DND-41 (cell line): Measurements from ENCODE around the gene COL26A1.

Experiments
- EZH2 ChIP-seq: IDR thresholded peaks from 3 replicates; pipeline ENCODE4 v1.6.1; 2012; ENCODE audit warnings: borderline replicate concordance, low read depth, mild to moderate bottlenecking, moderate library complexity, low read length, inconsistent platforms; ENCODE audit not compliant: severe bottlenecking
- TF ChIP-seq, protein P1 (sequence below): IDR thresholded peaks from 2 replicates; pipeline ENCODE4 v1.5.1; 2012; ENCODE audit warnings: borderline replicate concordance, low read length, moderate library complexity, mild to moderate bottlenecking; ENCODE audit not compliant: poor library complexity, severe bottlenecking; ENCODE audit errors: extremely low read depth

DNA sequence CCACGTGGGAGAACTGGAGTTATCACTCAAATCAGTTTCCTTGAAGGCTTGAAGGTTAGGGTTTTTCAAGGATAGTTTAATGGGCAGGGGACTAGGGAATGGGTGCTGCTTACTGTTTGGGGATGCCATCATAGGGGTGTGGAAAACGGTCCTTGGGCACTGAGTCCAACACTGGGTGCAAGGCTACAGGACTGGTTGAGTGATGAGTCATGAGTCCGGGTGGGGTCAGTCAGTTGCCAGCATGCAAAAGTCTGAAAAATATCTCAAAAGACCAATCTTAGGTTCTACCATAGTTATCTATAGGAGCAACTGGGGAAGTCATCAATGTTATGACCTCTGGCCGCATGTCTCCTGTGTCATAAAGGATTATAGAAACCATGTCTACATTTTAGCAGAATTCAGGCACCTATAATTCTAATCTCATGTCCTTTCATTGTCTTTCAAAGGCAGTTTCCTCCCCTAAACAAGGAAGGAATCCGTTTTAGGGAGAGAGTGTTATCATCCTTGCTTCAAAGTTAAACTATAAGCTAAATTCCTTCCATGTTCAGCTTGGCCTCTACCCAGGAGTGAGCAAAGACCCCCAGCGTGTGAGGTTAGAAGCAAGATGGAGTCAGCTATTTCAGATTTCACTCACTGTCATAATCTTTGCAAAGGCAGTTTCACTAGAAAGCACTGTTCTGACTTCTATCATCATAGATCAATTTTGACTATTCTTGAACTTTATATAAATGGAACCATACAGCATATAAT, 94.5 kb downstream of the COL26A1 start:
- TF ChIP-seq, protein P1, sequence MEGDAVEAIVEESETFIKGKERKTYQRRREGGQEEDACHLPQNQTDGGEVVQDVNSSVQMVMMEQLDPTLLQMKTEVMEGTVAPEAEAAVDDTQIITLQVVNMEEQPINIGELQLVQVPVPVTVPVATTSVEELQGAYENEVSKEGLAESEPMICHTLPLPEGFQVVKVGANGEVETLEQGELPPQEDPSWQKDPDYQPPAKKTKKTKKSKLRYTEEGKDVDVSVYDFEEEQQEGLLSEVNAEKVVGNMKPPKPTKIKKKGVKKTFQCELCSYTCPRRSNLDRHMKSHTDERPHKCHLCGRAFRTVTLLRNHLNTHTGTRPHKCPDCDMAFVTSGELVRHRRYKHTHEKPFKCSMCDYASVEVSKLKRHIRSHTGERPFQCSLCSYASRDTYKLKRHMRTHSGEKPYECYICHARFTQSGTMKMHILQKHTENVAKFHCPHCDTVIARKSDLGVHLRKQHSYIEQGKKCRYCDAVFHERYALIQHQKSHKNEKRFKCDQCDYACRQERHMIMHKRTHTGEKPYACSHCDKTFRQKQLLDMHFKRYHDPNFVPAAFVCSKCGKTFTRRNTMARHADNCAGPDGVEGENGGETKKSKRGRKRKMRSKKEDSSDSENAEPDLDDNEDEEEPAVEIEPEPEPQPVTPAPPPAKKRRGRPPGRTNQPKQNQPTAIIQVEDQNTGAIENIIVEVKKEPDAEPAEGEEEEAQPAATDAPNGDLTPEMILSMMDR, result no peak
- TF ChIP-seq EZH2, result no peak
